ENCODE results near the gene DES. TPM values are rescaled to one million over a fixed set of nuclear protein-coding genes. Genes with fewer than 3 reads are reported as not detected.

Gene DES
- total RNA-seq, 1 donor from 2014 or later: not detected

DNA sequence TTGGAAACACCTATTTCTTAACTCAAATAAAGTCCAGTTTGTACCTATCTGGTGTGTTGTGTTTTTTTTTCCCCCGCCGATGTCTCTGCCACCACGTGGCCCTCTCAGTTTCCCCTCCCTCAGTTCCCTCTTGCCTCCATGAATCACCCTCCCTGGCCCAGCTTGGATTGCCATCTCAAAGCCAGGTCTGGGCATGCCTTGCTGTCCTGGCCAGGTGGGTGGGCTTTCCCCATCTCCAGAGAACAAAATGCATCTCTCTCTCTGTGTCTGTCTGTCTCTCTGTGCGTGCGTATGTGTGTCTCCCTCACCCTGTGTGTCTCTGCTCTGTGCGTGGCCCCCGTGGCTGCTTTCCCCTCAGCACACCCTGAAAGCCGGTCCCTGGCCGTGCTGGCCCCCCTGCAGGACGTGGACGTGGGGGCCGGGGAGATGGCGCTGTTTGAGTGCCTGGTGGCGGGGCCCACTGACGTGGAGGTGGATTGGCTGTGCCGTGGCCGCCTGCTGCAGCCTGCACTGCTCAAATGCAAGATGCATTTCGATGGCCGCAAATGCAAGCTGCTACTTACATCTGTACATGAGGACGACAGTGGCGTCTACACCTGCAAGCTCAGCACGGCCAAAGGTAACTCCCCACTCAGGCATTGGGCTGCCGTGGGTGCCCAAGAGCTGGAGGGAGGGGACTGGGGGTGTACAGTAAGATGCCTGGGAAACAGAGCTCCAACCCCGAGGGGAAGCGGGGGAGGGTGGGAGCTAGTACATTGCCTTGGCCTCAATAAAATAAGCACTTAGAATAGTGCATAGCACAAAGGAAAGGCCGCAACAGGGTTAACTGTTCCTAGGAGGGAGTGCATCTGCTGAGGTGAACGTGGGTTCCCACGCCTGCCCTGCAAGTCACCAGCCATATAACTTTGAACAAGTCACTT, 48.9 kb downstream of the DES start:
- H3K27me3 Mint-ChIP-seq (ENCODE audit: unreplicated experiment): no peaks in the 10 kb centered on the region
- H3K27ac Mint-ChIP-seq (ENCODE audit: unreplicated experiment): no peak overlapping the region
- no peaks in the 10 kb centered on the region for H3K9me3 Mint-ChIP-seq (ENCODE audit: unreplicated experiment)
- DNase-seq (ENCODE audit: extremely low spot score, unreplicated experiment): no peak
- peaks cover 8% of the 10 kb centered on the region for H3K4me1 Mint-ChIP-seq (ENCODE audit: unreplicated experiment)
- no peak overlapping the region for H3K4me3 Mint-ChIP-seq (ENCODE audit: unreplicated experiment)
- TF ChIP-seq, protein P1, sequence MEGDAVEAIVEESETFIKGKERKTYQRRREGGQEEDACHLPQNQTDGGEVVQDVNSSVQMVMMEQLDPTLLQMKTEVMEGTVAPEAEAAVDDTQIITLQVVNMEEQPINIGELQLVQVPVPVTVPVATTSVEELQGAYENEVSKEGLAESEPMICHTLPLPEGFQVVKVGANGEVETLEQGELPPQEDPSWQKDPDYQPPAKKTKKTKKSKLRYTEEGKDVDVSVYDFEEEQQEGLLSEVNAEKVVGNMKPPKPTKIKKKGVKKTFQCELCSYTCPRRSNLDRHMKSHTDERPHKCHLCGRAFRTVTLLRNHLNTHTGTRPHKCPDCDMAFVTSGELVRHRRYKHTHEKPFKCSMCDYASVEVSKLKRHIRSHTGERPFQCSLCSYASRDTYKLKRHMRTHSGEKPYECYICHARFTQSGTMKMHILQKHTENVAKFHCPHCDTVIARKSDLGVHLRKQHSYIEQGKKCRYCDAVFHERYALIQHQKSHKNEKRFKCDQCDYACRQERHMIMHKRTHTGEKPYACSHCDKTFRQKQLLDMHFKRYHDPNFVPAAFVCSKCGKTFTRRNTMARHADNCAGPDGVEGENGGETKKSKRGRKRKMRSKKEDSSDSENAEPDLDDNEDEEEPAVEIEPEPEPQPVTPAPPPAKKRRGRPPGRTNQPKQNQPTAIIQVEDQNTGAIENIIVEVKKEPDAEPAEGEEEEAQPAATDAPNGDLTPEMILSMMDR (IDR thresholded peaks at IDR 0.05): no peak
- no peaks in the 10 kb centered on the region for H3K36me3 Mint-ChIP-seq (ENCODE audit: unreplicated experiment)

DNA sequence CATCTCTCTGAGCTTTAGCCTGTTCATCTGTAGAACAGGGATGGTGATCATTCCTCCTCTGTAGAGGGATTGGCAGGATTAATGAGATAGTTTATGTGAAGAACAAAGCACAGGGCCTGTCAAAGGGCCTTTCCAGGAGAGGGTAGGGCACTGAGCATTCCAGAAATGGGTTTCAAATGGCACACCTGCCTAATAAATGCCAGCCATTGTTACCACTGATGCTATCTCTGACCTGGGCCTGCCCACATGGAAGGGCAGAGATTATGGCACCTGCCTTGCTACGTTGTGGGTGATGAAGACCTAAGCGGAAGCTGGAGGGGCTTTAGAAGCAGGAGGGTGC, 49.5 kb downstream of the DES start:
- Mint-ChIP-seq H3K9me3 (ENCODE audit: unreplicated experiment) (no peaks in the 10 kb centered on the region), H3K4me1 (ENCODE audit: unreplicated experiment) (peaks cover 7% of the 10 kb centered on the region), H3K4me3 (ENCODE audit: unreplicated experiment) (no peak overlapping the region), H3K36me3 (ENCODE audit: unreplicated experiment) (no peaks in the 10 kb centered on the region), H3K27me3 (ENCODE audit: unreplicated experiment) (no peaks in the 10 kb centered on the region), H3K27ac (ENCODE audit: unreplicated experiment) (no peak overlapping the region)
- TF ChIP-seq, protein P1 (IDR thresholded peaks at IDR 0.05): no peak
- DNase-seq (ENCODE audit: extremely low spot score, unreplicated experiment): no peak

DNA sequence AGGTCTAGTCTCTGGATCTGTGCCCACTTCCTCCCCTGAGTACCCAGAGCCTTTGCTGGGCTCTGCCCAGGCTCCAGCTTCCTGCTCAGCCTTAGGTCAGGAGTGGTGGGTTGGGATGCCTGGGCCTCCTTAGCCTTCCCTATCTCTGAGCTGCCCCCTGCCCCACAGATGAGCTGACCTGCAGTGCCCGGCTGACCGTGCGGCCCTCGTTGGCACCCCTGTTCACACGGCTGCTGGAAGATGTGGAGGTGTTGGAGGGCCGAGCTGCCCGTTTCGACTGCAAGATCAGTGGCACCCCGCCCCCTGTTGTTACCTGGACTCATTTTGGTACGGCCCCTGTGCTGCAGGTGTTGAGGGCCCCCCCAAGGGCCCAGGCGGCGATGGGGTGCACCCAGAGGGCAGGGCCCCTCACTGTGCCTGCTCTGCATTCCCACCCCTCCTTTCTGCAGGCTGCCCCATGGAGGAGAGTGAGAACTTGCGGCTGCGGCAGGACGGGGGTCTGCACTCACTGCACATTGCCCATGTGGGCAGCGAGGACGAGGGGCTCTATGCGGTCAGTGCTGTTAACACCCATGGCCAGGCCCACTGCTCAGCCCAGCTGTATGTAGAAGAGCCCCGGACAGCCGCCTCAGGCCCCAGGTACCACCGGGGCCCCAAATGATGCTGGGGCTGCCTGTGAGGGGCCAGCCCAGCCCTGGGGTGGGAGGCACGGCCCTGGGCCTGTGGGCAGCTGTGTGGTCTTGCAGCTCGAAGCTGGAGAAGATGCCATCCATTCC, 50.4 kb downstream of the DES start:
- TF ChIP-seq, protein P1 (IDR thresholded peaks at IDR 0.05): no peak
- H3K27me3 Mint-ChIP-seq (ENCODE audit: unreplicated experiment): no peaks in the 10 kb centered on the region
- H3K27ac Mint-ChIP-seq (ENCODE audit: unreplicated experiment): no peak overlapping the region
- peaks cover 7% of the 10 kb centered on the region for H3K4me1 Mint-ChIP-seq (ENCODE audit: unreplicated experiment)
- no peak for DNase-seq (ENCODE audit: extremely low spot score, unreplicated experiment)
- no peaks in the 10 kb centered on the region for H3K36me3 Mint-ChIP-seq (ENCODE audit: unreplicated experiment)
- no peak overlapping the region for H3K4me3 Mint-ChIP-seq (ENCODE audit: unreplicated experiment)
- no peaks in the 10 kb centered on the region for H3K9me3 Mint-ChIP-seq (ENCODE audit: unreplicated experiment)

DNA sequence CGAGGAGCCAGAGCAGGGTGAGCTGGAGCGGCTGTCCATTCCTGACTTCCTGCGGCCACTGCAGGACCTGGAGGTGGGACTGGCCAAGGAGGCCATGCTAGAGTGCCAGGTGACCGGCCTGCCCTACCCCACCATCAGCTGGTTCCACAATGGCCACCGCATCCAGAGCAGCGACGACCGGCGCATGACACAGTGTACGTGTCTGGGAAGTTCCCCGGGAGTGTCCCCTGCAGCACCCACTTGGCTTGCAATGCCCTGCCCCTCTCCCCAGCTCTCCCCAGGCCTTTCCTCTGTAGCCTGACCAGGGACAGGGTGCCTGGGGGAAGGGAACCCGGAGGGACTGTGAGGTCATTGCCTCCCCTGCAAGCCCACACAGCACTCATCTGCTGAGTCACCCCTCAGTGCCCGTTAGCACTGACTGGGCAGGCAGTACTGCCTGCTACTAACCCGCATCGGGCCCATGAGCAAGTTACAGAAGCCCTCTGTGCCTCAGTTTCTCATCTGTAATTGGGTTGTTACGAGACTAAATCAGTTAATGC, 51.1 kb downstream of the DES start:
- DNase-seq (ENCODE audit: extremely low spot score, unreplicated experiment): no peak
- TF ChIP-seq, protein P1 (IDR thresholded peaks at IDR 0.05): no peak

DNA sequence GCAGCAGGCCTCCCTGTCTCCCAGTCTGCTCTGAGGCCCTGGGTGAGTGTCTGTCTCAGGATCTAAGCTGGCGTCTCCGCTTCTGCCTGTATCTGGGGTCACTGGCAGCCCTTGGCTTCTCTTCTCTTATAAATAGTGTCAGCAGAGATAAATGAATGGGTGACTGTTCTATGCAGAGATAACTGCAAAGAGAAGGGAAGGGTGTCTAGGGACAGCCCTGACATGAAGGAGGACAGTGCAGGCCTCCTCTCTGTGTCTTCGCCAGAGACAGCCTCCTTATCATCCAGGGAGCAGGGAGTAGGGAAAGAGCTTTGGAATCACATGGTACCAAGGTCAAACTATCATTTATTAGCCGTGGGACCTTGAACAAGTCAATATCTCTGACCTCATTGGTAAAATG, 52.3 kb downstream of the DES start:
- no peaks in the 10 kb centered on the region for H3K36me3 Mint-ChIP-seq (ENCODE audit: unreplicated experiment)
- TF ChIP-seq, protein P1 (IDR thresholded peaks at IDR 0.05): no peak
- H3K4me3 Mint-ChIP-seq (ENCODE audit: unreplicated experiment): no peak overlapping the region
- H3K9me3 Mint-ChIP-seq (ENCODE audit: unreplicated experiment): no peaks in the 10 kb centered on the region
- H3K4me1 Mint-ChIP-seq (ENCODE audit: unreplicated experiment): peaks cover 7% of the 10 kb centered on the region
- no peaks in the 10 kb centered on the region for H3K27me3 Mint-ChIP-seq (ENCODE audit: unreplicated experiment)
- H3K27ac Mint-ChIP-seq (ENCODE audit: unreplicated experiment): no peak overlapping the region
- DNase-seq (ENCODE audit: extremely low spot score, unreplicated experiment): no peak

More for the DNA sequence above, 51.1 kb downstream of the DES start:
- H3K4me1 Mint-ChIP-seq (ENCODE audit: unreplicated experiment): peaks cover 7% of the 10 kb centered on the region
- no peaks in the 10 kb centered on the region for H3K9me3 Mint-ChIP-seq (ENCODE audit: unreplicated experiment)
- no peak overlapping the region for H3K27ac Mint-ChIP-seq (ENCODE audit: unreplicated experiment)
- no peak overlapping the region for H3K4me3 Mint-ChIP-seq (ENCODE audit: unreplicated experiment)
- H3K36me3 Mint-ChIP-seq (ENCODE audit: unreplicated experiment): no peaks in the 10 kb centered on the region
- H3K27me3 Mint-ChIP-seq (ENCODE audit: unreplicated experiment): no peaks in the 10 kb centered on the region

All from osteocyte (in vitro differentiated cells).